ENCODE measurements around the gene TEX12.
"Not testable (repeated sequence)": the region's sequence is repeated elsewhere in the genome, so short reads cannot be mapped to it uniquely, and the experiment has no call there.

The TEX12 gene

GRCh38 chr11:112167145-112167544 is at the start of gene TEX12:
Gene TEX12 (plus strand): TSS chr11:112167372. CDS start chr11:112169269, 1,897 bp downstream.
- FAIRE-seq: no peak

- no peak for FAIRE-seq
Observed at GRCh38 chr11:112118176-112118575, 49.0 kb upstream of the TEX12 start.

- no peak for FAIRE-seq
Observed at GRCh38 chr11:112121981-112122615, 45.1 kb upstream of the TEX12 start.

GRCh38 chr11:112123129-112123528 is 44.0 kb upstream of the TEX12 start:
- FAIRE-seq: no peak

- no peak for FAIRE-seq
Observed at GRCh38 chr11:112127056-112127455, 40.1 kb upstream of the TEX12 start.

GRCh38 chr11:112128483-112129121 is 38.6 kb upstream of the TEX12 start:
- no peak for FAIRE-seq

- FAIRE-seq: no peak
Observed at GRCh38 chr11:112129656-112130055, 37.5 kb upstream of the TEX12 start.

GRCh38 chr11:112132737-112133136 is 34.4 kb upstream of the TEX12 start:
- FAIRE-seq: no peak

GRCh38 chr11:112134473-112134872 is 32.7 kb upstream of the TEX12 start:
- no peak for FAIRE-seq

- no peak for FAIRE-seq
Observed at GRCh38 chr11:112143597-112143996, 23.6 kb upstream of the TEX12 start.

- no peak for FAIRE-seq
Observed at GRCh38 chr11:112150517-112150916, 16.7 kb upstream of the TEX12 start.

- peak; percentile 58 for FAIRE-seq
Observed at GRCh38 chr11:112156153-112156955, 10.8 kb upstream of the TEX12 start.

- FAIRE-seq: no peak
Observed at GRCh38 chr11:112156956-112157766, 10.0 kb upstream of the TEX12 start.

GRCh38 chr11:112159098-112160065 is 7.8 kb upstream of the TEX12 start:
- no peak for FAIRE-seq

- FAIRE-seq: no peak
Observed at GRCh38 chr11:112160091-112160848, 6.9 kb upstream of the TEX12 start.

- no peak for FAIRE-seq
Observed at GRCh38 chr11:112161012-112161411, 6.2 kb upstream of the TEX12 start.

- FAIRE-seq: not testable (repeated sequence)
Observed at GRCh38 chr11:112162200-112162599, 5.0 kb upstream of the TEX12 start.

GRCh38 chr11:112162761-112163546 is 4.2 kb upstream of the TEX12 start:
- FAIRE-seq: no peak

GRCh38 chr11:112163875-112164685 is 3.1 kb upstream of the TEX12 start, which contains the start of gene IL18:
Gene IL18 (minus strand): TSS chr11:112164094. CDS start chr11:112155053, 9,041 bp downstream.
- no peak for FAIRE-seq

All from endometrium (tissue), 2 donors.